OCI-LY1 (cell line): ENCODE measurements around the gene GRIK2.

ENCODE experiments used
- CTCF ChIP-seq: fragments of 200-600 bp; sonication (generic), shearing (Covaris generic); IDR thresholded peaks from 2 replicates; pipeline ENCODE4 v1.5.1; 2017; ENCODE audit warnings: mild to moderate bottlenecking, antibody characterized with exemption, low read length, moderate library complexity, mixed read lengths
- EZH2 ChIP-seq: fragments of 200-600 bp; sonication (generic), shearing (Covaris generic); IDR thresholded peaks from 2 replicates; pipeline ENCODE4 v1.8.0; 2017; ENCODE audit warnings: borderline replicate concordance, mixed run types, mild to moderate bottlenecking, antibody characterized with exemption, low read length, moderate library complexity, mixed read lengths

- TF ChIP-seq EZH2: no peak
- TF ChIP-seq CTCF: no peak
Observed at GRCh38 chr6:101683884-101684283, 290.4 kb downstream of the GRIK2 start.
